ENCODE results near the gene HOXD10. TPM values are rescaled to one million over a fixed set of nuclear protein-coding genes. Genes with fewer than 3 reads are reported as not detected.

The HOXD10 gene
- polyA plus RNA-seq, 4 donors: 0.09 TPM; not detected in 3

GRCh38 chr2:176124947-176125771 lies 8.6 kb downstream of the HOXD10 start:
- WGBS, 3 donors: 14 to 35% (median 18%) methylated on average over 9 of the region's 9 CpGs
- no peak overlapping the region for H3K27ac ChIP-seq (ENCODE audit: low read depth in 1 of 3, low read length in 2 of 3)
- no peaks in the 10 kb centered on the region for H3K36me3 ChIP-seq (ENCODE audit: control insufficient read depth in 3 of 3, insufficient read depth in 2 of 3, low read depth in 1 of 3, low read length in 3 of 3)
- H3K27me3 ChIP-seq (ENCODE audit: control insufficient read depth in 3 of 3, insufficient read depth in 3 of 3, low read length in 3 of 3): peaks cover 10 to 93% (median 61%) of the 10 kb centered on the region in 3 donors
- FAIRE-seq (no peak), DNase-seq (no peak)
- no peak overlapping the region for H3K4me3 ChIP-seq (ENCODE audit: low read depth in 1 of 3, low read length in 3 of 3)
- peaks cover 0 to 2% (median 2%) of the 10 kb centered on the region in 3 donors for H3K4me1 ChIP-seq (ENCODE audit: control insufficient read depth in 3 of 3, insufficient read depth in 2 of 3, low read depth in 1 of 3, low read length in 2 of 3)
- no peaks in the 10 kb centered on the region for H3K9me3 ChIP-seq (ENCODE audit: control insufficient read depth in 2 of 2, insufficient read depth in 1 of 2, low read depth in 1 of 2, low read length in 1 of 2)

- WGBS, 3 donors: 13 to 28% (median 14%) methylated on average over 6 of the region's 6 CpGs
- FAIRE-seq: no peak
- Histone ChIP-seq H3K27ac (ENCODE audit: low read depth in 1 of 3, low read length in 2 of 3) (no peak overlapping the region), H3K9me3 (ENCODE audit: control insufficient read depth in 2 of 2, insufficient read depth in 1 of 2, low read depth in 1 of 2, low read length in 1 of 2) (no peaks in the 10 kb centered on the region), H3K4me3 (ENCODE audit: low read depth in 1 of 3, low read length in 3 of 3) (no peak overlapping the region), H3K27me3 (ENCODE audit: control insufficient read depth in 3 of 3, insufficient read depth in 3 of 3, low read length in 3 of 3) (peaks cover 13 to 91% (median 56%) of the 10 kb centered on the region in 3 donors), H3K36me3 (ENCODE audit: control insufficient read depth in 3 of 3, insufficient read depth in 2 of 3, low read depth in 1 of 3, low read length in 3 of 3) (no peaks in the 10 kb centered on the region), H3K4me1 (ENCODE audit: control insufficient read depth in 3 of 3, insufficient read depth in 2 of 3, low read depth in 1 of 3, low read length in 2 of 3) (peaks cover 0 to 2% (median 2%) of the 10 kb centered on the region in 3 donors)
- DNase-seq: no peak
Observed at GRCh38 chr2:176125772-176126054, 9.1 kb downstream of the HOXD10 start.

- DNase-seq: peak; percentile 52 to 70
- 2 to 4% (median 3%) methylated on average over 13 of the region's 13 CpGs for WGBS, 3 donors
- Histone ChIP-seq H3K27me3 (ENCODE audit: control insufficient read depth in 3 of 3, insufficient read depth in 3 of 3, low read length in 3 of 3) (peaks cover 11 to 89% (median 44%) of the 10 kb centered on the region in 3 donors), H3K36me3 (ENCODE audit: control insufficient read depth in 3 of 3, insufficient read depth in 2 of 3, low read depth in 1 of 3, low read length in 3 of 3) (no peaks in the 10 kb centered on the region), H3K9me3 (ENCODE audit: control insufficient read depth in 2 of 2, insufficient read depth in 1 of 2, low read depth in 1 of 2, low read length in 1 of 2) (no peaks in the 10 kb centered on the region), H3K4me1 (ENCODE audit: control insufficient read depth in 3 of 3, insufficient read depth in 2 of 3, low read depth in 1 of 3, low read length in 2 of 3) (peaks cover 0 to 2% (median 2%) of the 10 kb centered on the region in 3 donors), H3K27ac (ENCODE audit: low read depth in 1 of 3, low read length in 2 of 3) (no peak overlapping the region), H3K4me3 (ENCODE audit: low read depth in 1 of 3, low read length in 3 of 3) (no peak overlapping the region)
- FAIRE-seq: peak; percentile 44
Observed at GRCh38 chr2:176126929-176127773, 10.6 kb downstream of the HOXD10 start.

GRCh38 chr2:176127774-176128072 lies 11.1 kb downstream of the HOXD10 start:
- FAIRE-seq: no peak
- Histone ChIP-seq H3K27me3 (ENCODE audit: control insufficient read depth in 3 of 3, insufficient read depth in 3 of 3, low read length in 3 of 3) (peaks cover 10 to 90% (median 42%) of the 10 kb centered on the region in 3 donors), H3K36me3 (ENCODE audit: control insufficient read depth in 3 of 3, insufficient read depth in 2 of 3, low read depth in 1 of 3, low read length in 3 of 3) (no peaks in the 10 kb centered on the region), H3K4me1 (ENCODE audit: control insufficient read depth in 3 of 3, insufficient read depth in 2 of 3, low read depth in 1 of 3, low read length in 2 of 3) (peaks cover 0 to 2% (median 2%) of the 10 kb centered on the region in 3 donors), H3K4me3 (ENCODE audit: low read depth in 1 of 3, low read length in 3 of 3) (no peak overlapping the region), H3K27ac (ENCODE audit: low read depth in 1 of 3, low read length in 2 of 3) (no peak overlapping the region), H3K9me3 (ENCODE audit: control insufficient read depth in 2 of 2, insufficient read depth in 1 of 2, low read depth in 1 of 2, low read length in 1 of 2) (no peaks in the 10 kb centered on the region)
- 20 to 36% (median 31%) methylated on average over 4 of the region's 4 CpGs for WGBS, 3 donors
- no peak for DNase-seq

- peaks cover 7 to 91% (median 39%) of the 10 kb centered on the region in 3 donors for H3K27me3 ChIP-seq (ENCODE audit: control insufficient read depth in 3 of 3, insufficient read depth in 3 of 3, low read length in 3 of 3)
- DNase-seq (peak in 1 of 2 donors; percentile 55), FAIRE-seq (no peak)
- H3K4me1 ChIP-seq (ENCODE audit: control insufficient read depth in 3 of 3, insufficient read depth in 2 of 3, low read depth in 1 of 3, low read length in 2 of 3): peaks cover 0 to 2% (median 2%) of the 10 kb centered on the region in 3 donors
- H3K4me3 ChIP-seq (ENCODE audit: low read depth in 1 of 3, low read length in 3 of 3): peak overlapping the region in 1 of 3 donors; percentile 41
- H3K36me3 ChIP-seq (ENCODE audit: control insufficient read depth in 3 of 3, insufficient read depth in 2 of 3, low read depth in 1 of 3, low read length in 3 of 3): no peaks in the 10 kb centered on the region
- H3K9me3 ChIP-seq (ENCODE audit: control insufficient read depth in 2 of 2, insufficient read depth in 1 of 2, low read depth in 1 of 2, low read length in 1 of 2): no peaks in the 10 kb centered on the region
- H3K27ac ChIP-seq (ENCODE audit: low read depth in 1 of 3, low read length in 2 of 3): peak overlapping the region in 2 of 3 donors; percentile 17 to 77
- 6 to 13% (median 11%) methylated on average over 45 to 49 of the region's 49 CpGs for WGBS, 3 donors
Observed at GRCh38 chr2:176128172-176128981, 11.8 kb downstream of the HOXD10 start.

GRCh38 chr2:176128982-176129796 lies 12.6 kb downstream of the HOXD10 start, which contains the start of gene HOXD8:
TSS of gene HOXD8 (plus strand) at chr2:176129705. CDS start at chr2:176130367, 662 bp downstream.
- peak in 1 of 2 donors; percentile 76 for DNase-seq
- H3K4me1 ChIP-seq (ENCODE audit: control insufficient read depth in 3 of 3, insufficient read depth in 2 of 3, low read depth in 1 of 3, low read length in 2 of 3): peaks cover 0 to 2% (median 2%) of the 10 kb centered on the region in 3 donors
- no peaks in the 10 kb centered on the region for H3K36me3 ChIP-seq (ENCODE audit: control insufficient read depth in 3 of 3, insufficient read depth in 2 of 3, low read depth in 1 of 3, low read length in 3 of 3)
- WGBS, 3 donors: 3 to 5% (median 4%) methylated on average over 59 to 64 of the region's 64 CpGs
- peak within 1 kb of the TSS in 2 of 3 donors; percentile 75 to 77 for H3K27ac ChIP-seq (ENCODE audit: low read depth in 1 of 3, low read length in 2 of 3)
- no peak for FAIRE-seq
- peak within 1 kb of the TSS; percentile 41 to 45 (median 44) for H3K4me3 ChIP-seq (ENCODE audit: low read depth in 1 of 3, low read length in 3 of 3)
- peaks cover 7 to 91% (median 37%) of the 10 kb centered on the region in 3 donors for H3K27me3 ChIP-seq (ENCODE audit: control insufficient read depth in 3 of 3, insufficient read depth in 3 of 3, low read length in 3 of 3)
- H3K9me3 ChIP-seq (ENCODE audit: control insufficient read depth in 2 of 2, insufficient read depth in 1 of 2, low read depth in 1 of 2, low read length in 1 of 2): no peaks in the 10 kb centered on the region

- Histone ChIP-seq H3K4me3 (ENCODE audit: low read depth in 1 of 3, low read length in 3 of 3) (peak overlapping the region; percentile 30 to 45 (median 44)), H3K9me3 (ENCODE audit: control insufficient read depth in 2 of 2, insufficient read depth in 1 of 2, low read depth in 1 of 2, low read length in 1 of 2) (no peaks in the 10 kb centered on the region), H3K4me1 (ENCODE audit: control insufficient read depth in 3 of 3, insufficient read depth in 2 of 3, low read depth in 1 of 3, low read length in 2 of 3) (peaks cover 0 to 2% (median 2%) of the 10 kb centered on the region in 3 donors), H3K27ac (ENCODE audit: low read depth in 1 of 3, low read length in 2 of 3) (peak overlapping the region in 2 of 3 donors; percentile 59 to 75), H3K36me3 (ENCODE audit: control insufficient read depth in 3 of 3, insufficient read depth in 2 of 3, low read depth in 1 of 3, low read length in 3 of 3) (no peaks in the 10 kb centered on the region), H3K27me3 (ENCODE audit: control insufficient read depth in 3 of 3, insufficient read depth in 3 of 3, low read length in 3 of 3) (peaks cover 7 to 91% (median 36%) of the 10 kb centered on the region in 3 donors)
- no peak for FAIRE-seq
- 1 to 7% (median 4%) methylated on average over 37 to 43 of the region's 43 CpGs for WGBS, 3 donors
- peak in 1 of 2 donors; percentile 65 for DNase-seq
Observed at GRCh38 chr2:176129813-176130146, 13.2 kb downstream of the HOXD10 start.
